Measurements from ENCODE around the gene FER1L5. TPM values are rescaled to one million over a fixed set of nuclear protein-coding genes. Genes with fewer than 3 reads are reported as not detected.

Gene FER1L5
- total RNA-seq, 2 experiments from 2014 or later, result not detected

Other genes starting within 250 kb of the FER1L5 start
- gene NEURL3, start 137.4 kb upstream of the FER1L5 start, total RNA-seq, result under 1 TPM; 0.33 to 0.41 TPM
- gene ARID5A, start 106.0 kb upstream of the FER1L5 start, total RNA-seq, result 100 to 1,000 TPM; 179 to 191 TPM
- 10 to 100 TPM; 33.9 to 39.1 TPM for gene KANSL3, start 4.5 kb upstream of the FER1L5 start, total RNA-seq
- 1 to 10 TPM; 4.8 to 5.7 TPM for gene LMAN2L, start 97.3 kb downstream of the FER1L5 start, total RNA-seq
- 10 to 100 TPM in 1 of 2 experiments, 1 to 10 TPM in 1; 7.1 to 11.3 TPM for gene CNNM4, start 118.1 kb downstream of the FER1L5 start, total RNA-seq
- gene CNNM3, start 173.5 kb downstream of the FER1L5 start, total RNA-seq, result 10 to 100 TPM; 19.2 to 31.2 TPM
- 1 to 10 TPM; 5.1 to 5.3 TPM for gene ANKRD23, start 201.3 kb downstream of the FER1L5 start, total RNA-seq
- gene ANKRD39, start 215.3 kb downstream of the FER1L5 start, total RNA-seq, result 10 to 100 TPM; 23.0 to 23.6 TPM
- 1 to 10 TPM; 7.5 to 9.6 TPM for gene SEMA4C, start 227.3 kb downstream of the FER1L5 start, total RNA-seq

Measured in activated CD4-positive, alpha-beta T cell treated with anti-CD3 and anti-CD28 coated beads for 36 hours (primary cell).